ENCODE data around the gene HEMGN.
"Not testable (repeated sequence)": the region's sequence is repeated elsewhere in the genome, so short reads cannot be mapped to it uniquely, and the experiment has no call there.

The HEMGN gene

DNA sequence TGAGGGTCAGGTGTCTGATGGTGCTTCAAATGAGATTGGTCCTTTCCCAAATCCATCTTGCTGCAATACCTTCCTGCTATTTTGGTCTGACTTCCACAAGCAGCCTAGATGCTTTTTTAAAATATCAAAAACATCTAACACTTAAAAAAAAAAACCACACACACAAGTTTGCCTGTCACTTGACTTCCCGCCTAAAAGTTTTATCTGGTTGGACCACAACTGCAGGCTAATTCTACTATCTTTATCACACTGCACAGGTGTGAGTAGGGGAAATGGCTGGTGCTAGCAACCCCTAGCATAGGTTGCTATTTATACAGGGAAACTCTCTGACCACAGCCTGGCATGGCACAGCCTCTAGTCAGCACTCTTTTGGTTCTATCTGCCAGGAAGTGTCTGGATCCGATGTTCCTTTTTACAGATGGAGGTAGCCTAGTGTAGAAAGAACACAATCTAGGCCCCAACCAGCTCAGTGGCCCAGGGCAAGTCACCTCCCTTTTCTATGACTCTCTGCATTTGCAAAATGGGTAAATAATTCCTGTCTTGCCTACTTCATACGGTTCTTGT, at the start of gene HEMGN:
Gene HEMGN (minus strand): TSS at position 92 of the 564 bp plus-strand sequence. CDS start 36 bp downstream, at position 56.
- DNase-seq = no peak

- no peak for DNase-seq
Observed at GRCh38 chr9:97987487-97987886, 49.5 kb upstream of the HEMGN start.

- DNase-seq = peak; percentile 4
Observed at GRCh38 chr9:97985058-97985861, 47.3 kb upstream of the HEMGN start.

DNA sequence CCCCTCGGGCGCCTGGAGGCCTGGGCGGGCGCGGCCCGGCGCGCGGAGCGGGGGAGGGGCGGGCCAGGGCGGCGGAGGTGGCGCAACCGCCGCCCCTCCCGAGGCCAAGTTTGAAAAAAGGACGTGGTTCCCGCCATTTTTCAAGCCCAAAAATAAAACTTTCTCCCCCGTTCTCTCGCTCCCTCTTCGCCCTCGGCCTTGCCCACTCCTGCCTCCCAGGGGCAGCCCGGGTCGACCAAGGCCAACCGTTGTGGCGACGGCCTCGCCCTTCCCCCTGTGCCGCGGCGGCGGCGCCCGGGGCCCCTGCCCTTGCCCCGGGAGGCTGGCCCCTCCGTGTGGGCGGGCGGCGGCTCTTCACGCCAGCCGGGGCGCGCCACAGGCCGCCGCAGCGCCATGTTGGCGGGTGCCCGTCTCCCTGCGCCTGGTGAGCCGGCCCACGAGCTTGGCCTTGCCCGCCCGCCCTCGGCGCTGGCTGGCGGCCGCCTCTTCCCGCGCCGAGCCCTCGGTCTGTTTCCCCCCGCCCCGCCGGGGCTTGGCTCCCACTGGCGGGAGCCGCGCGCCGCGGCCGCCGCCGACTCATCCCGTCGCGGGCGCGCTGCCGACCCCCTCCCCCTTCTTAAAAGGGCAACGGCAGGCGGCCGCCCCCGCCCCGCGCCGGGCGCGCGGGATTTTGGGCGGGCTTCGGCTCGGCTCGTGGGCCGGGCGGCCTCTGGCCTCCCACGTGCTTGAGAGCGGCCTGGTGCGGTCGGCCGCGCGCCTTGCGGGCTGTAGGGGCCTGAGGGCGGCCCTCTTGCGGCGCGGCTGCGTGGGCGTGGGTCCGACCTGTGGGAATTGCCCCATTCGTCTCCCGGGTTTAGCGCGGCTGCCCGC, 46.5 kb upstream of the HEMGN start:
- DNase-seq = peak; percentile 8

- DNase-seq = no peak
Observed at GRCh38 chr9:97983589-97984187, 45.7 kb upstream of the HEMGN start.

DNA sequence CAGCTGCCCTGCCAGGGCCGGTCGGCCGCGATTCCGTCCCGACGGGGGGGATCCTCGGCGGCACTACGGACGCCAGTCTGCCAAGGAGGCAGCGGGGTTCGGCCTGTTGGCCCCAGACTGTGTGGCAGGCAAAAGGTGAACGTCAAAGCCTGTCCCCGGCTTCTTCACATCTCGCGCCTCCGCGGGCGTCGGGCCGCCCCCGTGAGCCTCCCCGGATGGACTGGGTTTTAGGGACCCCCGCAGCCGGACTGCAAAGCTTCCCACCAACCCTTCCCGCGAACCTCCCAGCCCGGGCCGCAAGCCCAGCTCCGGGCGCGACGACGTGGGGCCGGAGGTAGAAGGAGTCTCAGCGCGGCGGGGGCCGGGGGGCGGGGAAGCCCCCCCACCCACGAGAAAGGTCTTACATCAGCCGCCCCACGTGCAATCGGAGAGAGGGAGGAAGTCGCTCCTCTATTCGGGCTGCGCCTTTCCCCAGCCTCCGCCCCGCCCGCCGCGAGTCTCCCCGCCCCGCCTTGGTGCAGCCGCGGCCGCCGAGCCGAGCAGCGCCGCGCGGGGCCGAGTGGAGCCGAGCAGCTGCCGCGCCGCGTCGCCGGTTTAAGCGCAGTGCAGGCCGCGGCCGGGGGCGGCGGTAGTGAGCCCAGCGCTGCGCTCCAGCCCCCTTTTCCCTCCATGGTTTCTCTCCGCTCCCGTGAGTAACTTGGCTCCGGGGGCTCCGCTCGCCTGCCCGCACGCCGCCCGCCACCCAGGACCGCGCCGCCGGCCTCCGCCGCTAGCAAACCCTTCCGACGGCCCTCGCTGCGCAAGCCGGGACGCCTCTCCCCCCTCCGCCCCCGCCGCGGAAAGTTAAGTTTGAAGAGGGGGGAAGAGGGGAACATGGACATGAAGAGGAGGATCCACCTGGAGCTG, 45.0 kb upstream of the HEMGN start, which contains the start of gene ANP32B:
Gene ANP32B (plus strand): TSS at position 659 of the 906 bp plus-strand sequence. CDS start 215 bp downstream, at position 874.
- peak; percentile 39 for DNase-seq

GRCh38 chr9:97981846-97982682, 44.1 kb upstream of the HEMGN start:
- DNase-seq = no peak

DNA sequence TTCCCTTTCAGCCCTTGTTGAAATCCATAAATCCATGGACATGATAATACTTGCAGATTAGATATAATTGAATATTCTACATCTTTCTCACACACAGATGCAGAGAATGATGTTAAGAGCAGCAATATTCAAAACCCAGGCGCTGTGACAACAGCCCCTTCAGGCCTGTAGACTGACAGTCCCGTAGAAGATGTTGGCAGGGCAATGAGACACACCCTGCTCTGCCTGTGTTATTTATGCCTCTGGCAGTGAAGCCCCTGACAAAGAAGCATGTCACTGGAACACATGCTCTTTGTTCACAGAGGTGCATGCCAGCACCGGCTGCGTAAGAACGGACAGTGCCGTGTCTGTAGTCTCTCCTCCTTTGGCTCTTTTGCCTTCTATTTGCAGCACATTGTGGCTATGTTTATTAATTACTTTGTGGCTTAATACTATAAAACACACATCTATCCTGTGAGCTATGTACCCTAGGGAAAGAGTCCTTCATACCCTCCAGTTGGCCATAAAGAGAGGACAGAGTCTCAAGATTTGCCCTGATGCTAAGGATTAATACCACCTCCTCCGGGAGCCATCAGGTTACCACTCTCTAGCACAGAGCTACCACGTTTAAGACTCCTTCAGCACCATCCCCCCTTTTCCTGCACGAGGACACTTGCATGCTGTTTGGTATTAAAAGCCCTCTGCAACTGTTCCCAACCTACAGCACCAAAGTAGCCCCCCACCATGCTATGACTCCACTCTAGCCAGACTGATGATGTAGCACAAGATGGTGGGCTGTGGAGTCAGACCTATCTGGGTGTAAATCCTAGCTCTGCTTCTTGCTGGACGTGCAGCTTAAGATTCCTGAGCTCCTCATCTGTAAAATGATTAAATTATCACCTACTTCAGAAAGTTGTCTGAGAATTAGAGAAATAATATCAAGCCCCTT, 43.2 kb upstream of the HEMGN start:
- DNase-seq = no peak

DNA sequence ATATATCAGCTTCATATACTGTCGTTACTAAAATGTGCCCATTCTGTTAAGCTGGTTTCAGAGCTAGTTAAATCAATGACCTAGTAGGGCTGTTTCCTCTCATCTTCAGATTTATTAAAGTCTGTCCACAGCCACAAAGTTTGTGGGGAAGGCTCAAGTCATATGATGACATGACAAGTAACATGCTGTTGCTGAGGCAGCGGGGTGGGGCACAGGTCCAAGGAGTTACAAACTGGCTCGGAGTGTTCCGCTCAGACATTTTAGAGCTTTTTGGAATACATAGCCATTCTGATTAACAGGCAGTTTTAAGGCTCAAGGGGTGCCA, 42.5 kb upstream of the HEMGN start:
- no peak for DNase-seq

DNA sequence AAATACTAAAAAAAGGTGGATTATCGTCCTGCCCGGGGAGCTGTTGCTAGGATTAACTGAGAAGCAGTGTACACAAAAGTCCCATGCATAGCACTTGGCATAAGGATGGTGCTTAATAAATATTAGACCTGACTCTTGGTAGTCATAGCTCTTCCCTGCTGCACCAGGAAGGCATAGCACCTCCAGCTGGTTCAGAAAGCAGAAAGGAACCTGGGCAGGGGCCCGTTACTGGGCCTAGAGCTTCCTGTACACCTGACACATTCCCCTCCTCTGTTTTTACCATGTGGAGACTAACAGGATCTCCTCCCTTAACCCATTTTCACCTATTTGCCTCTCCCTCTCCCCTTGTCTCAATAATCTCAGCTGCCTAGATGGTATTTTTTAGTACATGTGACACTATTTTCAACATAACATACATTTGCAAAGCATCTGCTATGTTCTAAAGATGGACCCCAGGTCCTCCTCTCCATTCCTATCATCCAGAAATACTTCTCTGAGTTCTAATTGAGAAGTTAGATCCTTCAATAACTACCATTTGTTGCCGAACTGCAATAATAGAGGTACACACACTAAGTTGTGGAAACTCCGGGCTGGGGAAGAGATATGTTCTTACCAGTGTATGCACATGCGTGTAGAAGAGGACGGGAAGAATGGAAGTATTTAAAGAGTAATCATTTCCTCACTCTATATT, 42.0 kb upstream of the HEMGN start:
- DNase-seq = no peak

DNA sequence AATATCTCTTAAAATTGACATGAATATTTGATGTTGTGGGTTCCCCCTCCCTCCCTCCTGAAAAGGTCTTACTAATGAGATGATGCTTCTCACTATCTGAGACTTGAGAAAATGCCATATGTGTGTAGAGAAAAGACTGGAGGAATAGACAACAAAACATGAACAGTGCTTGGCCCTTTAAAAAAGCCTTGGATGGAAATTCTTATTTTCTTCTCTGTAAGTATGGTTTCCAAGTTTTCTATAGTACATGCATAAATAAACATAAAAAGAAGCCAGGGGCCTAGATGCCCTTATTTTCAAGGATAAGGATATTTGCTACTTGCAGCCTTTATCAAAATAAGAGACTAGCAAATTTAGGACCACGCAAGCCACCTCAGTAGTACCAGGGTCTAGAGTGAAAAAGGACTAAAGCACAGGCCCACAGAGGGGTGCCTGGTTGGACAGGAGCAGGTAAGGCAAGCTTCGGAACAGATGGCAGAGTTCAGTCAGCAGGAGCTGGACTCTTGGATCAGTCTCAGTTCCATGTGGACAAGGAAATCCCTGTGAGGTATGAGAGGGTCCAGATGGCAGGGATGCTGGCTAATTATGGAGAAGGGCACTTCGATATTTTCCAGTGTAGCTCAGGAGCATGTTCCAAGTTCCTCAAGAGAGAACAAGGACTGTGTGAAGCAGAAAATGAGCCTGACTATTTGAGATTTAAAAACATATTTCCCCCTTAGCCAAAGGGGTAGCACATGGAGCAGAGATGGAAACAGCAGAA, 40.6 kb upstream of the HEMGN start:
- no peak for DNase-seq

DNA sequence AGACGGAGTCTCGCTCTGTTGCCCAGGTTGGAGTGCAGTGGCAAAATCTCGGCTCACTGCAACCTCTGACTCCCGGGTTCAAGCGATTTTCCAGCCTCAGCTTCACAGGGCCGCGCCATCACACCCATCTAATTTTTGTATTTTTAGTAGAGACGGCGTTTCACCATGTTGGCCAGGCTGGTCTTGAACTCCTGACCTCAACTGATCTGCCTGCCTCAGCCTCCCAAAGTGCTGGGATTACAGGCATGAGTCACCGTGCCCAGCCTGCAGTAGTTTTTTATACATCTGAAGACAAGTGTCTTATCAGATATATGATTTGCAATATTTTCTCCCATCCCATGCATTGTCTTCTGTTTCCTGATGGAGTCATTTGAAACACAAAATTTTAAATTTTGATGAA, 38.7 kb upstream of the HEMGN start:
- DNase-seq = not testable (repeated sequence)

- no peak for DNase-seq
Observed at GRCh38 chr9:97975376-97975775, 37.4 kb upstream of the HEMGN start.

- DNase-seq = no peak
Observed at GRCh38 chr9:97972753-97973152, 34.8 kb upstream of the HEMGN start.

- DNase-seq = no peak
Observed at GRCh38 chr9:97970165-97970564, 32.2 kb upstream of the HEMGN start.

DNA sequence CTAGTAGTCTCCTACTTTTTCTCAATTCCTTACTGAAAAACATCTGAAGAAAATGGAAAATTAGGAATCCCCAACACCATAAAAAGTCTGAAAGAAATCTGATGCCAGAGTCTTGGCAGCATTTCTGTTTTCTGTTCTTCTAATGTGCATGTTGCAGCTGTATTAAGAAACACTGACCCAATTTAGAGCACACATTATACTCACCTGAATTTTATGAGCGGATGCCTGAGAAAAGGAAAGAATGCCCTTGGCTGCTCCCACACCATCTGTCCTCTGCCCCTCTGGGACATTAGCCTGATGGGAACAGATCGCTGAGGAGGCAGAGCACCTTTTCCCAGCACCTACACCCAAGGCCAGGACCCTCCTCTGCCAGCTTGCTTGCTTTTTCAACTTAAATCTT, 31.0 kb upstream of the HEMGN start:
- DNase-seq = no peak

DNA sequence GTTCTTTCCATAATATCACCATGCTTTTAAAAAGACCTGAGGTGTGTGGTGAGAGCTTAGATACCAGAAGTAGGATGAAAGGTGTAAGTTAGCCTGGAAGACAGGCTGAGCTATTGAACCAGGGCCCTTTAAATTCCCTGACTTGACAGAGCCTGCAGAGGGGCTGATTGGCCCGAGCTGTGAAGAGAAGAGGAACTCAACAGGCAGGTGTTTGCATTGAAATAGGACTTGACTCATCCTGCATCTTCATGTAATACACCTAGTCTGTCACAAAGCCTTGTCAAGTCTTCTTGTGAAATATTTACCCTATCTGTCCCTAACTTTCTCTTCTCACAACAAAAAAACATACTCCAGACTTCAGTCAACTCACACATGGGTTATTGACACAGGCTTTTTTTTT, 28.5 kb upstream of the HEMGN start:
- DNase-seq = no peak

- no peak for DNase-seq
Observed at GRCh38 chr9:97964901-97965300, 26.9 kb upstream of the HEMGN start.

DNA sequence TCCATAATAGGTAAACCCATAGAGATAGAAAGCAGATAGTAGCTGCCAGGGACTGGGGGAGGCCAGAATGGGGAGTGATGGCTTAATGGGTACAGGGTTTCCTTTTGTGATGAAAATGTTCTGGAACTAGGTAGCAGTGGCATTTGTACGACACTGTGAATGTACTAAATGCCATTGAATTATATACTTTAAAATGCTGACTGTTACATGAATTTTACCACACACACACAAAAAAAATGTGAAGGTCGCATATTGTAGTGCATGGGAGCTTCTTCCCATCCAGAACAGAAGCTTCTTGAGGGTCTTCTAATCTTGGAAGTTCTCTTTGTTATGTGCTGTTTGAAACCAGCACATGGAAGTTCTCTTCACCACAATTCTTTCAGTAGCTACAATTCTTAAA, 25.3 kb upstream of the HEMGN start:
- no peak for DNase-seq

All from DMS79 (cell line).